A549 (cell line): ENCODE measurements around the gene SLC46A1. TPM values are rescaled to one million over a fixed set of nuclear protein-coding genes. Genes with fewer than 3 reads are reported as not detected.

Source experiments
- ATAC-seq, 2 experiments: fragments of 200-7000 bp in 1 of 2; fragments of >200 bp in 1 of 2; cut with Nextera tagmentation in 1 of 2; cut with Tn5 transposase in 1 of 2; 3 replicates each; pipeline versions ENCODE4 v1.8.0 to v1.9.1; 2018 to 2020; ENCODE audit warnings: mild to moderate bottlenecking in 1 of 2, moderate library complexity in 1 of 2
- CTCF ChIA-PET: fragments of 300-600 bp; sonication (Branson Sonifier 250); formaldehyde crosslinking; extraction: SDS; loops from one replicate; lab custom pipeline; 2021; ENCODE audit warnings: antibody characterized with exemption, inconsistent platforms; lab: Yijun Ruan, JAX
- POLR2A ChIA-PET: fragments of 350-600 bp; formaldehyde crosslinking; extraction: SDS; loops from one replicate; lab custom pipeline; 2021; ENCODE audit warnings: antibody characterized with exemption, inconsistent platforms; lab: Yijun Ruan, JAX
- DNase-seq, 2 experiments: peaks; one replicate each; pipeline versions ENCODE4 v3.0.0 to v3.0.0-alpha.2; 2011 to 2016; ENCODE audit warnings: low read depth in 1 of 2, low spot score in 1 of 2
- FAIRE-seq: peaks from 2 replicates; lab custom pipeline; 2011; peaks lifted over from hg19 to GRCh38; lab: Jason Lieb, UNC
- H3K27ac ChIP-seq, 2 experiments: fragments of >200 bp; sonication (Bioruptor Twin); formaldehyde crosslinking; 3 replicates each; pipeline ENCODE4 v1.5.1; 2016 to 2017
- H3K4me1 ChIP-seq: fragments of >200 bp; sonication (Bioruptor Twin); formaldehyde crosslinking; 3 replicates; pipeline ENCODE4 v1.6.1; 2016
- H3K4me2 ChIP-seq: fragments of >200 bp; sonication (Bioruptor Twin); formaldehyde crosslinking; 3 replicates; pipeline ENCODE4 v1.6.1; 2016
- H3K4me3 ChIP-seq: fragments of >200 bp; sonication (Bioruptor Twin); formaldehyde crosslinking; 3 replicates; pipeline ENCODE4 v1.5.1; 2016
- H3K9me3 ChIP-seq: fragments of >200 bp; sonication (Bioruptor Twin); formaldehyde crosslinking; 3 replicates; pipeline ENCODE4 v1.6.1; 2016
- CBX8 ChIP-seq: fragments of 200-600 bp; sonication (generic); IDR thresholded peaks from 2 replicates; pipeline ENCODE4 v1.6.1; 2016
- CEBPB ChIP-seq, 2 experiments: fragments of >200 bp in 1 of 2; sonication (Bioruptor Twin) in 1 of 2; formaldehyde crosslinking in 1 of 2; IDR thresholded peaks; 2 replicates each; pipeline ENCODE4 v1.6.1; 2012 to 2016
- CHD4 ChIP-seq: fragments of 200-600 bp; sonication (generic); IDR thresholded peaks from 2 replicates; pipeline ENCODE4 v1.6.1; 2016; ENCODE audit warnings: antibody characterized with exemption, mild to moderate bottlenecking, borderline replicate concordance
- FOXS1 ChIP-seq: fragments of 250-450 bp; sonication (Bioruptor Pico); IDR thresholded peaks from 2 replicates; pipeline ENCODE4 v1.5.0; 2020; ENCODE audit warnings: mild to moderate bottlenecking, moderate library complexity
- MAZ ChIP-seq: fragments of 150-350 bp; IDR thresholded peaks from 2 replicates; pipeline ENCODE4 v1.6.1; 2014; ENCODE audit warnings: antibody characterized with exemption, low read depth, low read length, borderline replicate concordance
- POLR2AphosphoS2 ChIP-seq: conservative IDR thresholded peaks from 2 replicates; pipeline ENCODE4 v1.6.1; 2012; ENCODE audit warnings: low read length, improper control_type of control experiment, inconsistent platforms
- RFX5 ChIP-seq: fragments of 450-650 bp; IDR thresholded peaks from 2 replicates; pipeline ENCODE4 v1.7.1; 2014; ENCODE audit warnings: antibody characterized with exemption, mild to moderate bottlenecking, moderate library complexity
- RNF2 ChIP-seq: fragments of 200-600 bp; sonication (generic); IDR thresholded peaks from 2 replicates; pipeline ENCODE4 v1.6.1; 2016; ENCODE audit warnings: low read depth, mild to moderate bottlenecking, antibody characterized with exemption, moderate library complexity, borderline replicate concordance
- SREBF2 ChIP-seq: fragments of 450-650 bp; IDR thresholded peaks from 2 replicates; pipeline ENCODE4 v1.6.1; 2014; ENCODE audit warnings: mild to moderate bottlenecking, moderate library complexity
- WGBS: methylation state at CpG from one replicate; pipeline ENCODE4 v1.1.6; 2017; ENCODE audit errors: missing lambda C conversion rate; 5-methylcytosine and 5-hydroxymethylcytosine counted together
- polyA plus RNA-seq, 4 experiments: library from polyadenylated mRNA; depleted of rRNA in 3 of 4; stranded (reverse); fragments of >200 nt; fragmentation: RNase III in 1 of 4; extraction: RNeasy Plus Mini Kit Qiagen cat#74134 plus additional on column Dnase treatment in 1 of 4; gene quantifications; 2 replicates in 3 of 4; 3 replicates in 1 of 4; pipeline ENCODE4 v1.2.3, GENCODE V29; 2011 to 2017
- TF ChIP-seq, protein P1 (sequence below): fragments of 200-600 bp; sonication (generic); IDR thresholded peaks from 2 replicates; pipeline ENCODE4 v1.6.1; 2016; ENCODE audit warnings: antibody characterized with exemption, mild to moderate bottlenecking, moderate library complexity
- TF ChIP-seq, protein P2 (sequence below): fragments of >200 bp; sonication (Bioruptor Twin); formaldehyde crosslinking; IDR thresholded peaks from 3 replicates; pipeline ENCODE4 v1.6.1; 2016
- TF ChIP-seq, protein P3 (sequence below): IDR thresholded peaks from 2 replicates; pipeline ENCODE4 v1.6.1; 2012
- TF ChIP-seq, protein P4 (sequence below): fragments of 250-450 bp; sonication (Bioruptor Pico); IDR thresholded peaks from 2 replicates; pipeline ENCODE4 v1.5.0; 2021; ENCODE audit warnings: mild to moderate bottlenecking, moderate library complexity, borderline replicate concordance
- TF ChIP-seq, protein P5 (sequence below): fragments of 450-650 bp; IDR thresholded peaks from 2 replicates; pipeline ENCODE4 v1.6.1; 2014; ENCODE audit warnings: antibody characterized with exemption

Gene SLC46A1
- polyA plus RNA-seq, 2 of the 4 experiments (the other 2 are of a cell fraction), result 12.8 to 23.7 TPM

DNA sequence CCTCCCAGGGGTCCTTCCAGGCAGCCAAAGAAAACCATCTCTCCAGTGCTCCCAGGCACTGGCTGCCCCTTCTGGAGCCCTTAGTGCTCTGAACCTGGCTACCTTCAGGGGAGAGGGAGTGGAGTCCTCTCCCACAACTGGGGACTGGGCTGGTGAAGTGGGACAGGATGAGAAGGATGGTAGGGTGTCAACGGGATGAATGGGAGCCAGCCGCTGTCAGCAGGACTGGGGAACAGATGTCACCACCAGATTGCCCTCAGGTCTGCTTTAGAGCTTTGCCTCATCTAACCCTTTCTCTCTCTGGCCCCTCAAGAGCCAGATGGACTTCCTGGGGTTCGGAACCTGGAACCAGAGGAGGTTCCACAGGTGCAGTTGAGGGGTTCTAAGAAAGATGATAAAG lies 40.5 kb downstream of the SLC46A1 start (continued):
- TF ChIP-seq, protein P1, sequence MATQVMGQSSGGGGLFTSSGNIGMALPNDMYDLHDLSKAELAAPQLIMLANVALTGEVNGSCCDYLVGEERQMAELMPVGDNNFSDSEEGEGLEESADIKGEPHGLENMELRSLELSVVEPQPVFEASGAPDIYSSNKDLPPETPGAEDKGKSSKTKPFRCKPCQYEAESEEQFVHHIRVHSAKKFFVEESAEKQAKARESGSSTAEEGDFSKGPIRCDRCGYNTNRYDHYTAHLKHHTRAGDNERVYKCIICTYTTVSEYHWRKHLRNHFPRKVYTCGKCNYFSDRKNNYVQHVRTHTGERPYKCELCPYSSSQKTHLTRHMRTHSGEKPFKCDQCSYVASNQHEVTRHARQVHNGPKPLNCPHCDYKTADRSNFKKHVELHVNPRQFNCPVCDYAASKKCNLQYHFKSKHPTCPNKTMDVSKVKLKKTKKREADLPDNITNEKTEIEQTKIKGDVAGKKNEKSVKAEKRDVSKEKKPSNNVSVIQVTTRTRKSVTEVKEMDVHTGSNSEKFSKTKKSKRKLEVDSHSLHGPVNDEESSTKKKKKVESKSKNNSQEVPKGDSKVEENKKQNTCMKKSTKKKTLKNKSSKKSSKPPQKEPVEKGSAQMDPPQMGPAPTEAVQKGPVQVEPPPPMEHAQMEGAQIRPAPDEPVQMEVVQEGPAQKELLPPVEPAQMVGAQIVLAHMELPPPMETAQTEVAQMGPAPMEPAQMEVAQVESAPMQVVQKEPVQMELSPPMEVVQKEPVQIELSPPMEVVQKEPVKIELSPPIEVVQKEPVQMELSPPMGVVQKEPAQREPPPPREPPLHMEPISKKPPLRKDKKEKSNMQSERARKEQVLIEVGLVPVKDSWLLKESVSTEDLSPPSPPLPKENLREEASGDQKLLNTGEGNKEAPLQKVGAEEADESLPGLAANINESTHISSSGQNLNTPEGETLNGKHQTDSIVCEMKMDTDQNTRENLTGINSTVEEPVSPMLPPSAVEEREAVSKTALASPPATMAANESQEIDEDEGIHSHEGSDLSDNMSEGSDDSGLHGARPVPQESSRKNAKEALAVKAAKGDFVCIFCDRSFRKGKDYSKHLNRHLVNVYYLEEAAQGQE, result no peak
- TF ChIP-seq CBX8 (no peak), RNF2 (no peak), POLR2AphosphoS2 (no peak), CHD4 (no peak), SREBF2 (no peak), FOXS1 (CRISPR knock-in tag) (no peak), MAZ (no peak), RFX5 (no peak), CEBPB (IDR thresholded peaks at IDR 0.05) (no peak)
- TF ChIP-seq, protein P2, sequence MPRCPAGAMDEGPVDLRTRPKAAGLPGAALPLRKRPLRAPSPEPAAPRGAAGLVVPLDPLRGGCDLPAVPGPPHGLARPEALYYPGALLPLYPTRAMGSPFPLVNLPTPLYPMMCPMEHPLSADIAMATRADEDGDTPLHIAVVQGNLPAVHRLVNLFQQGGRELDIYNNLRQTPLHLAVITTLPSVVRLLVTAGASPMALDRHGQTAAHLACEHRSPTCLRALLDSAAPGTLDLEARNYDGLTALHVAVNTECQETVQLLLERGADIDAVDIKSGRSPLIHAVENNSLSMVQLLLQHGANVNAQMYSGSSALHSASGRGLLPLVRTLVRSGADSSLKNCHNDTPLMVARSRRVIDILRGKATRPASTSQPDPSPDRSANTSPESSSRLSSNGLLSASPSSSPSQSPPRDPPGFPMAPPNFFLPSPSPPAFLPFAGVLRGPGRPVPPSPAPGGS, result no peak
- TF ChIP-seq, protein P3, sequence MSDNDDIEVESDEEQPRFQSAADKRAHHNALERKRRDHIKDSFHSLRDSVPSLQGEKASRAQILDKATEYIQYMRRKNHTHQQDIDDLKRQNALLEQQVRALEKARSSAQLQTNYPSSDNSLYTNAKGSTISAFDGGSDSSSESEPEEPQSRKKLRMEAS, result no peak
- TF ChIP-seq, protein P4, sequence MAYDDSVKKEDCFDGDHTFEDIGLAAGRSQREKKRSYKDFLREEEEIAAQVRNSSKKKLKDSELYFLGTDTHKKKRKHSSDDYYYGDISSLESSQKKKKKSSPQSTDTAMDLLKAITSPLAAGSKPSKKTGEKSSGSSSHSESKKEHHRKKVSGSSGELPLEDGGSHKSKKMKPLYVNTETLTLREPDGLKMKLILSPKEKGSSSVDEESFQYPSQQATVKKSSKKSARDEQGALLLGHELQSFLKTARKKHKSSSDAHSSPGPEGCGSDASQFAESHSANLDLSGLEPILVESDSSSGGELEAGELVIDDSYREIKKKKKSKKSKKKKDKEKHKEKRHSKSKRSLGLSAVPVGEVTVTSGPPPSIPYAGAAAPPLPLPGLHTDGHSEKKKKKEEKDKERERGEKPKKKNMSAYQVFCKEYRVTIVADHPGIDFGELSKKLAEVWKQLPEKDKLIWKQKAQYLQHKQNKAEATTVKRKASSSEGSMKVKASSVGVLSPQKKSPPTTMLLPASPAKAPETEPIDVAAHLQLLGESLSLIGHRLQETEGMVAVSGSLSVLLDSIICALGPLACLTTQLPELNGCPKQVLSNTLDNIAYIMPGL (CRISPR knock-in tag), result no peak
- TF ChIP-seq, all 56 proteins: peak for 0

DNA sequence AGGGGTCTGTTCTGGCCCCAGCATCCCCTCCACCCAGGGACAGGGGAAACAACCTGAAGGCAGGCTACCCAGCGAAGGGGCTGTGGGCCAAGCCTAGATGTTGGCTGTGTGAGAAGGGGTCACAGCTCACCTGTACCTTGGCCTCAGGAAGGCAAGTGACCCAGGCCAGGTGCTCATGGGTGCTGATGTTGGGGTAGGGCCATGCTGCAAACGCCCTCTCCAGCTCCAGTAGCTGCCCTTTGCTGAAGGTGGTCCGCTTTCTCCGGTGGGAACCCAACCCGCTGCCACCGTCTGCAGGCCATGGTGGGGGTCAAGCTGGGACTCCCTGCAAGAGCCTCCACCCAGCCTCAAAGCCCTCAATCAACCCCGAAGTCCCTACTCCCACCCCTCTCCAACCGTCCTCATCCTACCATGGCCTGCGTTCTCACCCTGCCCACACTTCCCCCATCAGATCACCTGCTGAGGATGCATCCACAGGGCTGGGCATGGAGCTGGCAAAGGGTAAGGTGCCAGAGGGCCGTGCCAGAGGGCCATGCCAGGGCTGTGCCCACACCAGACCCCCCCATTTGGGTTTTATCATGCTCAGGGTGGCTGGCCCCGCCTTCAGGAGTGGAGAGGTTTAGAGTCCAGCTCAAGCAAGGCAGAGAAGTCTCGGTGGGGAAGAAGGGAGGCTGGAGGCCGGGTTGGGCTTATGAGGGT lies 41.2 kb downstream of the SLC46A1 start, which contains the start of gene SEBOX:
TSS of gene SEBOX (minus strand) at position 535 of the 699 bp plus-strand sequence. CDS start at position 487, 48 bp downstream.
- Histone ChIP-seq H3K4me2 (no peak within 1 kb of the TSS), H3K9me3 (no peaks in the 10 kb centered on the region), H3K4me3 (no peak within 1 kb of the TSS), H3K4me1 (peaks cover 6% of the 10 kb centered on the region), H3K27ac (no peak within 1 kb of the TSS)
- TF ChIP-seq, protein P5, sequence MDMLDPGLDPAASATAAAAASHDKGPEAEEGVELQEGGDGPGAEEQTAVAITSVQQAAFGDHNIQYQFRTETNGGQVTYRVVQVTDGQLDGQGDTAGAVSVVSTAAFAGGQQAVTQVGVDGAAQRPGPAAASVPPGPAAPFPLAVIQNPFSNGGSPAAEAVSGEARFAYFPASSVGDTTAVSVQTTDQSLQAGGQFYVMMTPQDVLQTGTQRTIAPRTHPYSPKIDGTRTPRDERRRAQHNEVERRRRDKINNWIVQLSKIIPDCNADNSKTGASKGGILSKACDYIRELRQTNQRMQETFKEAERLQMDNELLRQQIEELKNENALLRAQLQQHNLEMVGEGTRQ, result no peak
- ATAC-seq (no peak), DNase-seq (no peak), FAIRE-seq (no peak)
- ChIA-PET POLR2A (interaction anchor here (1.5 kb wide), 1 partner anchor 28 kb away, joined by 3 read pairs; no protein-coding TSS in a partner anchor), CTCF (interaction anchor here (0.8 to 1.3 kb wide), 2 partner anchors 49 to 52 kb away, joined by 3 read pairs; no protein-coding TSS in a partner anchor)
- 91% methylated on average over 12 of the region's 13 CpGs for WGBS
